ENCODE data around the gene DAB1.

DNA sequence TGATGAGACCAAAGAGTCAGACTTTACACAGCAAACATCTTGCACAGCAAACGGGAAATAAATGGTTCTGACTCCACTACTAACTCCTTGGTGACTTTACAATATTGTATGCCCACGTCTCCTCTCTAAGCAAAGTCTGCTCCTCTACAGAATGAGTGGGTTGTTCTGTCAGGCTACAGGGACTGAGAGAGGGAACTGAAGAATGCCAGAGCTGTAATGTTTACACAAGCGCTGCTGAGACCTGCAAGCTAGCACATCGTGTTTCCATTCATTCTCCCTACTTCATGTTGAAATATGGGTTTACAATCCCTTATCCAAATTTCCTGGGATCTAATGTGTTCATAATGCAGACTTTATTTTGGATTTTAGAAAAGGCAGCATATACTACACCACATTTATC lies 15.9 kb downstream of the DAB1 start:
- TF ChIP-seq, protein P1, sequence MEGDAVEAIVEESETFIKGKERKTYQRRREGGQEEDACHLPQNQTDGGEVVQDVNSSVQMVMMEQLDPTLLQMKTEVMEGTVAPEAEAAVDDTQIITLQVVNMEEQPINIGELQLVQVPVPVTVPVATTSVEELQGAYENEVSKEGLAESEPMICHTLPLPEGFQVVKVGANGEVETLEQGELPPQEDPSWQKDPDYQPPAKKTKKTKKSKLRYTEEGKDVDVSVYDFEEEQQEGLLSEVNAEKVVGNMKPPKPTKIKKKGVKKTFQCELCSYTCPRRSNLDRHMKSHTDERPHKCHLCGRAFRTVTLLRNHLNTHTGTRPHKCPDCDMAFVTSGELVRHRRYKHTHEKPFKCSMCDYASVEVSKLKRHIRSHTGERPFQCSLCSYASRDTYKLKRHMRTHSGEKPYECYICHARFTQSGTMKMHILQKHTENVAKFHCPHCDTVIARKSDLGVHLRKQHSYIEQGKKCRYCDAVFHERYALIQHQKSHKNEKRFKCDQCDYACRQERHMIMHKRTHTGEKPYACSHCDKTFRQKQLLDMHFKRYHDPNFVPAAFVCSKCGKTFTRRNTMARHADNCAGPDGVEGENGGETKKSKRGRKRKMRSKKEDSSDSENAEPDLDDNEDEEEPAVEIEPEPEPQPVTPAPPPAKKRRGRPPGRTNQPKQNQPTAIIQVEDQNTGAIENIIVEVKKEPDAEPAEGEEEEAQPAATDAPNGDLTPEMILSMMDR (IDR thresholded peaks at IDR 0.05): no peak
- TF ChIP-seq EZH2 (IDR thresholded peaks at IDR 0.05) (no peak), EZH2phosphoT487 (IDR thresholded peaks at IDR 0.05) (no peak)

Measured in neural progenitor cell (in vitro differentiated cells).